ENCODE results near the gene FHIP1A. TPM values are rescaled to one million over a fixed set of nuclear protein-coding genes. Genes with fewer than 3 reads are reported as not detected.

Gene FHIP1A
- total RNA-seq, 1 experiment from 2014 or later: 14.8 TPM

DNA sequence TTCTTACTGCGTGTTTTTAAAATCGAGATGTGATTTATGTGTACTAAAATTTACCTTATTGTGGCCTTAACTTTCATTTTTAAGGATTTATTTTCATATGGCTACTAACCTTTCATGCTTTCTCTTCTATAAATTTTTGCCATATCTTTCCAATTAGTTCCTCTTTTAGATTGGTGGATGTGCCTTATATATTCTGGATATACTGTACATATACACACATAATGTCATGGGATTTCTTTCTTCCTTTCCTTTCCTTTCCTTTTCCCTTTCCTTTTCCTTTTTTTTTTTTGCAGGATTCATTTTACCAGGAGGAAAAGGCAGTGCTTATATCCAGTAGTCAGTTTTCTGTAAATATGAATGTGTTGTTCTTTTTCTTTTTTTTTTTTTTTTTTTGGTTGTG is 37.2 kb downstream of the FHIP1A start:
- no peak for DNase-seq (ENCODE audit: unreplicated experiment)
- no TSS peak for BruUV-seq (replicated peaks)
- Mint-ChIP-seq H3K27ac (ENCODE audit: low read depth, unreplicated experiment) (no peak overlapping the region), H3K36me3 (ENCODE audit: insufficient read depth, unreplicated experiment) (no peaks in the 10 kb centered on the region), H3K4me1 (ENCODE audit: insufficient read depth, unreplicated experiment) (no peaks in the 10 kb centered on the region), H3K27me3 (ENCODE audit: insufficient read depth, unreplicated experiment) (no peaks in the 10 kb centered on the region), H3K4me3 (ENCODE audit: unreplicated experiment) (no peak overlapping the region), H3K9me3 (ENCODE audit: unreplicated experiment) (no peaks in the 10 kb centered on the region)
- TF ChIP-seq, protein P1, sequence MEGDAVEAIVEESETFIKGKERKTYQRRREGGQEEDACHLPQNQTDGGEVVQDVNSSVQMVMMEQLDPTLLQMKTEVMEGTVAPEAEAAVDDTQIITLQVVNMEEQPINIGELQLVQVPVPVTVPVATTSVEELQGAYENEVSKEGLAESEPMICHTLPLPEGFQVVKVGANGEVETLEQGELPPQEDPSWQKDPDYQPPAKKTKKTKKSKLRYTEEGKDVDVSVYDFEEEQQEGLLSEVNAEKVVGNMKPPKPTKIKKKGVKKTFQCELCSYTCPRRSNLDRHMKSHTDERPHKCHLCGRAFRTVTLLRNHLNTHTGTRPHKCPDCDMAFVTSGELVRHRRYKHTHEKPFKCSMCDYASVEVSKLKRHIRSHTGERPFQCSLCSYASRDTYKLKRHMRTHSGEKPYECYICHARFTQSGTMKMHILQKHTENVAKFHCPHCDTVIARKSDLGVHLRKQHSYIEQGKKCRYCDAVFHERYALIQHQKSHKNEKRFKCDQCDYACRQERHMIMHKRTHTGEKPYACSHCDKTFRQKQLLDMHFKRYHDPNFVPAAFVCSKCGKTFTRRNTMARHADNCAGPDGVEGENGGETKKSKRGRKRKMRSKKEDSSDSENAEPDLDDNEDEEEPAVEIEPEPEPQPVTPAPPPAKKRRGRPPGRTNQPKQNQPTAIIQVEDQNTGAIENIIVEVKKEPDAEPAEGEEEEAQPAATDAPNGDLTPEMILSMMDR (IDR thresholded peaks at IDR 0.05; ENCODE audit: unreplicated experiment): no peak
- intact Hi-C loops (cut with micrococcal nuclease): no loop called here
- CTCF ChIA-PET: no interaction called here
- POLR2A ChIA-PET: no interaction called here

DNA sequence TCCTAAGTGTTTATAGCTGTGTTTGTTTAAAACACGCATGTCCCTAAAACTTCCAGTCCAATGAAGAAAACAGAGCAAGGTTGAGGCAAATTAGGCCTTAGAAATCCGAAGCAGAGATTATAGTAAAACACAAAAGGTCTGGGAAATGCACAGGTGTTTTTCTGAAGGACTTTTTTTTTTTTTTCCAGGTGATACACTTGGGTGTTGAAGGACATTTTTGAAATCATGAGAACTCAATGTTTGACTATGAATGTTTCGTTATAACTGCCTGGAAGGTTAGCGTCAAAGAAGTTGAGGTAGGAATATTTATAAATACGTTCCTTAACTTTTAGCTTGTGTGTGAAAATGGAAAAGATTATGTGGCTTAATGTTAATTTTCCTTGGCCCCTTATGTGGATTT is 45.5 kb downstream of the FHIP1A start:
- Mint-ChIP-seq H3K4me3 (ENCODE audit: unreplicated experiment) (no peak overlapping the region), H3K27ac (ENCODE audit: low read depth, unreplicated experiment) (no peak overlapping the region), H3K27me3 (ENCODE audit: insufficient read depth, unreplicated experiment) (no peaks in the 10 kb centered on the region), H3K9me3 (ENCODE audit: unreplicated experiment) (no peaks in the 10 kb centered on the region), H3K4me1 (ENCODE audit: insufficient read depth, unreplicated experiment) (no peaks in the 10 kb centered on the region), H3K36me3 (ENCODE audit: insufficient read depth, unreplicated experiment) (peaks cover 6% of the 10 kb centered on the region)
- POLR2A ChIA-PET: interaction anchor here (1.2 kb wide), 1 partner anchor 23 kb away, joined by 3 read pairs; no protein-coding TSS in a partner anchor
- CTCF ChIA-PET: interaction anchor here (0.6 kb wide), 2 partner anchors 127 to 158 kb away, joined by 3 to 5 read pairs; no protein-coding TSS in a partner anchor
- intact Hi-C loops (cut with micrococcal nuclease): no loop called here
- BruUV-seq (replicated peaks): no TSS peak
- TF ChIP-seq, protein P1 (IDR thresholded peaks at IDR 0.05; ENCODE audit: unreplicated experiment): no peak
- DNase-seq (ENCODE audit: unreplicated experiment): no peak

DNA sequence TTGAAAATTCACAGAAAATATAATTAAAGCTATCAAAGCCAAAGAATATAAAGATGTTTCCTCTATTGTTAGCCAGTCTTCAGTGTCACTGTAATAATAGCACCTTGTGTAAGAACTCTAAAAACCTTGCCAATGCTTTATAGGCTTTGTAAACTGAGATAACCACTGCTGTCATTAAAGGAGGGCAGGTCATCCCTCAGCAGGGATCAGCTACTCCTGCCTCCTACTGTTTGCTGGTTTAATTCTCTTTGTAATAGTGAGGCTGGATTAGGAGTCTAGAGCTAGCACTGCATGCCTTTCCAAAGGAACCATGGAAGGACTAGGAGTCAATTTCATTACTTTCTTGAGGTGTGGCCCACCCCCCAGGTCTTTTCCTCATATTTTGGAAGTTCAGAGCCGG is 46.2 kb downstream of the FHIP1A start:
- no peaks in the 10 kb centered on the region for H3K4me1 Mint-ChIP-seq (ENCODE audit: insufficient read depth, unreplicated experiment)
- DNase-seq (ENCODE audit: unreplicated experiment): no peak
- no TSS peak for BruUV-seq (replicated peaks)
- no peak overlapping the region for H3K27ac Mint-ChIP-seq (ENCODE audit: low read depth, unreplicated experiment)
- H3K36me3 Mint-ChIP-seq (ENCODE audit: insufficient read depth, unreplicated experiment): peaks cover 6% of the 10 kb centered on the region
- no peak overlapping the region for H3K4me3 Mint-ChIP-seq (ENCODE audit: unreplicated experiment)
- H3K27me3 Mint-ChIP-seq (ENCODE audit: insufficient read depth, unreplicated experiment): no peaks in the 10 kb centered on the region
- TF ChIP-seq, protein P1 (IDR thresholded peaks at IDR 0.05; ENCODE audit: unreplicated experiment): no peak
- ChIA-PET CTCF (no interaction called here), POLR2A (interaction anchor here (1.2 kb wide), 1 partner anchor 23 kb away, joined by 3 read pairs; no protein-coding TSS in a partner anchor)
- intact Hi-C loops (cut with micrococcal nuclease): no loop called here
- H3K9me3 Mint-ChIP-seq (ENCODE audit: unreplicated experiment): no peaks in the 10 kb centered on the region

DNA sequence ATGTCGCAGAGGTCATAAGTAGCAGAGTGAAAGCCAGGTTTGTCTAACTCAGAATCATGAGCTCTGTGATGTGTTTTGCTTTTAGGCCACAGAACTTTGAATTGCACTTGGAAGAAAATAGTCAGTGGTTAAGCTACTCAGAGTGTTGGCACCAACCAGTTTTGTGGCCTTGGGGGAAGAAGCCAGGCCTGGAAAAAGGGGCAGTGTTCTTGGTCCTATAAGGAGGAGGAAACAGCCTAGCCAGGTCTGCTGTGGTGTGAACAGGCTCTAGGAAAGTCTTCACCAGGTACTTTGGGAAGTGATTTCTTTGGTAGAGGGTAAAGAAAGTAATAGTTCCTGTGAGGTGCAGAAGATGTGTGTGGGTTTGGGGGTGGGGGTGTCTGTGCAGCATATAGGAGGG is 49.2 kb downstream of the FHIP1A start:
- no peak for DNase-seq (ENCODE audit: unreplicated experiment)
- Mint-ChIP-seq H3K27me3 (ENCODE audit: insufficient read depth, unreplicated experiment) (no peaks in the 10 kb centered on the region), H3K4me1 (ENCODE audit: insufficient read depth, unreplicated experiment) (no peaks in the 10 kb centered on the region), H3K36me3 (ENCODE audit: insufficient read depth, unreplicated experiment) (peaks cover 6% of the 10 kb centered on the region), H3K9me3 (ENCODE audit: unreplicated experiment) (no peaks in the 10 kb centered on the region), H3K4me3 (ENCODE audit: unreplicated experiment) (no peak overlapping the region), H3K27ac (ENCODE audit: low read depth, unreplicated experiment) (no peak overlapping the region)
- ChIA-PET POLR2A (interaction anchor here (1.1 to 1.4 kb wide), 2 partner anchors 9 to 11 kb away, joined by 3 to 4 read pairs; no protein-coding TSS in a partner anchor), CTCF (no interaction called here)
- intact Hi-C loops (cut with micrococcal nuclease): no loop called here
- TF ChIP-seq, protein P1 (IDR thresholded peaks at IDR 0.05; ENCODE audit: unreplicated experiment): no peak
- no TSS peak for BruUV-seq (replicated peaks)

Other genes with a start within 250 kb of the FHIP1A start
- gene PRSS48, start 132.0 kb upstream of the FHIP1A start, total RNA-seq (2022): not detected in 2 replicates
- 42.8 and 51.3 TPM in 2 replicates for gene SH3D19, start 83.6 kb upstream of the FHIP1A start, total RNA-seq (2022)